Occipital lobe (tissue), 2 donors: ENCODE results near the gene PALB2. TPM values are rescaled to one million over a fixed set of nuclear protein-coding genes. Genes with fewer than 3 reads are reported as not detected.
"Not testable (repeated sequence)": the region's sequence is repeated elsewhere in the genome, so short reads cannot be mapped to it uniquely, and the experiment has no call there.

ENCODE experiments used
- DNase-seq: peaks from one replicate; lab custom pipeline; 2025; lab: John Stamatoyannopoulos, UW
- total RNA-seq: library from RNA; depleted of rRNA; stranded (reverse); fragments of >200 nt; gene quantifications from one replicate; pipeline ENCODE4 v1.2.3, GENCODE V29; 2014

Gene PALB2
- total RNA-seq, 1 donor from 2014 or later, result 12.0 TPM

DNA sequence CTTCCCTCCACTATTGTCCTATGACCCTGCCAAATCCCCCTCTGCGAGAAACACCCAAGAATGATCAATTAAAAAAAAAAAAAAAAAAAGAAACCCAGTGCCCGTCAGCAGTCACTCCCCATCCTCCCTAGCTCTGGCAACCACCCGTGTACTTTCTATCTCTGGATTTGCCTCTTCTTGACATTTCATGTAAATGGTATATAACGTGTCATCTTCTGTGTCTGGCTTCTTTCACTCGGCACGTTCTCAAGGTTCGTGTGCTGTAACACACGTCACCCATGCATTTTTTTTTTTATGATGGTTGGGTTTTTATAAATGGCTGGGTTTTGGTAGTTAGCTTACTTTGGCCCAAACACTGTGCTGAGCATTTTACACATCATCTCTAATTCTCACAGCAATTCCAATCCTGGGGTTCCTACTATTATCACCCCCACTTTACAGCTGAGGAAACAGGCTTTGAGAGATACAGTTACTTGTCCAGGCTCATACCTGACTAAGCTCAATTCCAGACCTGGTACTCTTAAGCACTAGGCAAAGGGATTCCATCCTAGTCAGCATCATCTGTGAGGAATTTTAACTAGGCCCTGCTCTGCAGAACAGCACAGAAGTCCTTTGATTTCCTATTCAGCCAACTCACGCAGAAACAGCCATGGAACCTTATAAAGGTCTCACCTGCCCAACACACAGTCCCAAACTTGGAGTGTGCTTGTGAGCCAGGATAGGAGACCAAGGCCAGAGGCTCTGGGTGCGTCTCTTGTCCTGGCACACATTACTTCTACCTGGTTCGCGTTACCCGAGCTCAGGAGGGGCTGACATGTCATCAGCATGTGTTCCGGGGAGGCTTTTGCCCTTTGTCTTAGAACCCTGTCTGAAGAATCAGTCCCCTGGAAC, 56.7 kb downstream of the PALB2 start:
- no peak for DNase-seq

DNA sequence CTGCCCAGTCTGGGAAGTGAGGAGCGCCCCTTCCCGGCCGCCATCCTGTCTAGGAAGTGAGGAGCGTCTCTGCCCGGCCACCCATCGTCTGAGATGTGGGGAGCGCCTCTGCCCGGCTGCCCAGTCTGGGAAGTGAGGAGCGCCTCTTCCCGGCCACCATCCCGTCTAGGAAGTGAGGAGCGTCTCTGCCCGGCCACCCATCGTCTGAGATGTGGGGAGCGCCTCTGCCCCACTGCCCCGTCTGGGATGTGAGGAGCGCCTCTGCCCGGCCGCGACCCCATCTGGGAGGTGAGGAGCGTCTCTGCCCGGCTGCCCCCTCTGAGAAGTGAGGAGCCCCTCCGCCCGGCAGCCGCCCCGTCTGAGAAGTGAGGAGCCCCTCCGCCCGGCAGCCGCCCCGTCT, 57.8 kb downstream of the PALB2 start:
- DNase-seq, result not testable (repeated sequence)

DNA sequence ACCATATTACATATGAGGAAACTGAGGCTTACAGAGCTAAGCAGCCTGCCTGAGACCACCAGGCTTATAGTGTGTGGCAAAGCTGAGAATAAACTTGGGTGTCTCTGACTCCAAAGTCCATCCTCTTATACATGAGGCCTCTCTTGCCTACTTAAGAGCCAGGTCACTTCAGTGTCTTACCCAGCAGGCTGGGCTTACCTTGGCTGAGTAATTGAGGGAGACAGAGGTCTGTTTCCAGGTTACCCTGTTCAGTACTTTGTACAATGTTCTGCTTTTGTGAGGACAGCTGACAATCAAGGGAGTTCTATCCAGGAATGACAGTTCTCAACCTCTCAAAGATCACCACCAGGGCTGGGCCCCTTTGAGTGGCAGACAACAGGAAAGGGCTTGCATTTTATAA, 59.3 kb downstream of the PALB2 start:
- no peak for DNase-seq

DNA sequence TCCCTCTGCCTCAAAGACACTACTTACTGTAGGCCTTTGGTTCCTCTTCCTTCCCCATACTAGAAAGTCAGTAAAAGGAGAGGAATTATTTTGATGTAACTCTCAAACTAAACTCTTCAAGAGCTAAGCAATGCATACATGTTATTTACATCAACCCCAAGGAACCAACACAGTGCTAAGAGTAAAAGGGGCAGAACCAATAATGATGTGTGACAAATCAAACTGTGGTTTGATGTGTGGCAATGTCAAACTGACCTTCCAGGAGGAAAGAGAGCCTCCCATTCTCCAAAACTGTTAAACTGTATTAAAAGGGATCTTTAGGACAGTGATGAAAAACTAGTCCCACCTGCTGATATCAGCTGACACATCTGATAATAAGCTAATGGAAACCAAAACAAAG, 60.7 kb downstream of the PALB2 start:
- no peak for DNase-seq

DNA sequence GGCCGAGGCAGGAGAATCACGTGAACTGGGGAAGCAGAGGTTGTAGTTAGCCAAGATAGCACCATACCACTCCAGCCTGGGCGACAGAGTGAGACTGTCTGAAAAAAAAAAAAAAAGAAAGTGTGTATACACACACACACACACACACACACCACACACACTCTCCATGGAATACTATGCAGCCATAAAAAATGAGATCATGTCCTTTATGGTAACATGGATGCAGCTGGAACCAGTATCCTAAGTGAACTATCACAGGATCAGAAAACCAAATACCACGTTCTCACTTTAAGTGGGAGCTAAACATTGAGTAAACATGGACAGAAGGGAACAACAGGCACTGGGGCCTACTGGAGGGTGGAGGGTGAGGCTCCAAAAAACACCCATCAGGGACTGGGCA, 61.7 kb downstream of the PALB2 start:
- DNase-seq, result no peak

DNA sequence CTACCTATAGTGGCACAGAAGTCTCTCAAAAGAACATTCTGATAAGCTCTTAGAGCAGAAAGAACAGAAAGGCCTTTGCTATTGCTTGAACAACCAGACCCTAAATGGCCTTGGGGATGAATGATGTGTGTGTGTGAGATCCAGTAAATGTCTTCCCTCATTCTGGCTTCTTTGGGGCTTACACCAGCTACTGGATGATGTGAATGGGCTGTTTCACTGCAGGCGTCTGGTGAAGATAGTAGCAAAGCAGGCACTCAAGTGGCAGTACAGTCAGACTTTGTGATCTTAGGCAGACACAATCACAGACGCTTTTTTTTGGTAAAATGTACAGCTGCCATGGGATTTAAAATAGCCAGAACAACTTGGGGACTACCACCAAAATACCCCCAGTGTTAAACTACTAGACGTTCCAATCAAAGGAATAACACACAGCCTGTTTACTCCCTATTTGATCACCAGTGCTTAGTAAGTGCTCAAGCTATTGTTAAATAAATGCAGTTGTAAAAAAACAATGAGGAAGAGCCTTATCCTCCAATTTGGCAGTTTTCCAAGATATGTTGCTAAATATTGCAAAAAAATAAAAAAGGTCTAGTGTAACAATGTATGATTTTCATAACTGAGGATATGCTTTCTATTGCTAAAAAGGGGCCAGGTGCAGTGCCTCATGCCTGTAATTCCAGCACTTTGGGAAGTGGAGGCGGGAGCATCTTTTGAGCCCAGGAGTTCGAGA, 62.8 kb downstream of the PALB2 start:
- DNase-seq, result no peak

DNA sequence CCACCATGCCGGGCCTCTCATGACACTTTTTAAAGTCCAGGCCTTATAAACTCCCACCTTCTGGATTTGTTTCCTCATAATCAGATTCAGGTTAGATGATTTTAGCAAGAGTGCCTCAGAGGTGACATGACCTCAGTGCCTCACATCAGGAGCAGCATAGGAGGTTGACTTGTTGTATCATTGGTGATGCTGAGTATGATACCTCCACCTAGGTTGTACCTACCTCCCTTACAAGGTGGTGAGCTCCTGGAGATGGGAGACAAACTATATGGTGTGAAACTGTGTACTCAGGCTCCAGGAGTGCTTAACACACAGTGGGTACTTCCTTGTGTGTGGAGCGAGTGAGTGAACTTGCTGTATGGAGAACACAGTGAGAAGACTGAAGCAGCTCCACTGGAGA, 63.6 kb downstream of the PALB2 start:
- DNase-seq, result no peak

DNA sequence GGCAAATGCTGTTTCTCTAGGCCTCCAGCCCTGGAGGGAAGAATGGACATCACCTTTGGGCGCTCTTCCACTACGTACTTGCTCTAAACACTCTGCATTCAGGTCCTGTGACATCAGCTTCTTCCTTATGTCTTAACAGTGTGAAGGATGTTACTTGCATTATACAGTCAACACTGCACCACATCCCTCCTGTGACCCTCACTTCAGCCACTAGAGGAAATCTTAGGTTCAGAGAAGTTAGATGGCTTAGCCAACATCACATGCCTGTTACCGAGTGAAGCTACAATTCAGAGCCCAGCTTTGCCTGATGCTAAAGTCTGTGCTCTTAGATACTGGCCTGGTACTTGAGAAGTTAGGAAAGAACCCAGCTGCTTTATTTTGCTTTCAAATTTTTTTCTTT, 65.3 kb downstream of the PALB2 start:
- no peak for DNase-seq

DNA sequence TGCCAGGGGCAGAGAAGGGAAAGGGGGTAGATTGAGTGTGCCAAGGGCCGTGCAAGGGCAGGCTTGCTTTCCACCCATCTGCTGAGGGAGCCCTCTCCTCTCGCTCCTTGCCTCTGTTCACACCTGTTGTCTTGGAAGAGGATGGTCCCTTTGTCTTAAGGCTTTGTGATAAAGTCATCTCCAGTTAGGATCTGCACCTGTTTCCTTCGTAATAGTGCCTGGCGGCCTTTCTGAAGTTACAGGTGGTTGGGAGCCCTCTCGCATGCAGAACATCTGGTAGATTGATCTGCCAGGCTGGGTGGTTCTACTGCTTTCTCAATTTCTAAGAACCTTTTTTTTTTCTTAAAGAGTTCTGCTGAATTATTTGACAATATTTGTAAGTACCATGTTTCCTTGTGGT, 67.3 kb downstream of the PALB2 start:
- no peak for DNase-seq

DNA sequence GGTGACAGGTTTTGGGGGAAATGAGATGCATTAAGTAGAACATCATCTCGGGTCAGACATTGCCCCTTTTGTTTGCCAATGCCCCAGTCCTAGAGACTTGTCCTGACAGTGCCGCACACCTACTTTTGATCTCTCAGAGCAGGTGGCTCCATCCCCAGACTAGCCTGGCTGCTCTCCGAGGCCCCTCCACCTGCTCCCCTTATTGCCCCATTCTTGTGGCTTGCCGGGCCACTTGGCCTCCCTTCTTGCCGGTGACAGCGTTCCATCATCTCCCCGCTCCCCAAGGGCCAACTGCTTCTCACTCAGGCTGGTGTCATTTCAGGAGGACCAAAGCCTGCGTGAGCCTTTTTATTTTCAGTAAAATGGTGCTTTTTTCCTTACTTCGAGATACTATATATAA, 68.7 kb downstream of the PALB2 start:
- DNase-seq, result no peak

DNA sequence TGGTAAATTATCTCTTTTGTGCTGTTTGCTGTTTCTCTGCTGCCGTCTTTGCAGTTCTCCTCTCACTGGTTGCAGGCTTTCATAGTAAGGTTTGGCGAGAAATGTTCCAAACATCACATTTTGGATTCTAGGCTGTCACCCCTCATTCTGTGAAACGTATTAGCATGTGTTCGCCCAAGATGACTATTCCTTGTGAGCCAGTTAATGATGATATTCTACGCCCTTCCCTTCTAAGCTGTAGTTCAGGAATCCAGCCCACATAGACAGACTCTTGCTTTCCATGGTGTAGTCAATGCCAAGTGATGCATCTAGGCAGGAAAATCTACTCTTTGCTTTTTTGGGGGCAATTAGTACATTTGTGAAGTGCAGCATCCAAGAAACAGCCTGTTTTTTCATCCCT, 69.2 kb downstream of the PALB2 start:
- DNase-seq, result no peak

DNA sequence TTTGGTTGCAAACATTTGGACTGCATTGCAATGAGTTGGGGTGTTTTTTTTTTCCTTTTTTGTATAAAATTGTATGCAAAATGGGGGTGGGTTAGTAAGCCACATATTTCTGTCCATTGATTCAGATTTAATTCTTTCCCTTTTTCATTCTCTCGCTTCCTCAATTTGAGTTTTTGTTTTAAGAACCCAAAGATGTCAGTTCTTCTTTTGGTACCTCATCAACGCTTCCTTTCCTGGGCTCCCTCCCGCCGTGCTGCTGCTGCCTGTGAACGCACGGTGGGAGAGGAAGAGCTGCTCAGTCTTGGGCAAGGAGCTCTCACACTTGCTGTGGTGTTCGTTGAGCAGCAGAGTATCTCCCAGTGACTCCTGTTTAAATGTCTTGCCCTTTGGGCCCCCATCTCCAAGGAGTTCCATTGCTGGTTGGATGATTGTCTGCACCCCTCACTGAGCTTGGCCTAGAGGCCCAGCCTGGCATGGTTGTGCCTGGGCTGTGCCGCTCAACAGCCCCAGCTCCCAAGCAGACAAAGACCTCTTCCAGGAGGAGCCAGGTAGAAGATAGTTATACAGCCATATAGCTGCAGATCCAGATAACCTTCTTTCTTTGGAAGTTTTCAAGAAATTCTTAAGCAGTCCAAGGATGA, 70.0 kb downstream of the PALB2 start:
- DNase-seq, result no peak

DNA sequence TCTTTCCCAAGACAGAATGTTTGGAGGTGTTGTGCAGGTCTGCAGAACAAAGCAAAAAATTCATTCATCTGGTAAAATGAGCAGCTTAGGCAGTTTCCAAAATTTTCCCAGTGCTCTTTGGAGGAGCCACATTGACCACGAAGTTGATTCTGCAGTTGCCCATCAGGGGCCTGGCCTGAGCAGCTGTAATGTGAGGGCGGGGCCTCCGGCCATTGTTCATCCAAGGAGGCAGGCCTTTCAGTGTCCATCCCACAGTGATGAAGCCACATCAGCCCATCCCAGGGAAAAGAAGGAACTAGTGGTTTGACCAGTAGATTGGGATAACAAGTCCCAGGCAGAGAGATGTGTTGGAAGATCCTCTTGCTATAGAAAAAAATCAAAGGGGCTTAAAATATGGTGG, 73.5 kb downstream of the PALB2 start:
- DNase-seq, result no peak

DNA sequence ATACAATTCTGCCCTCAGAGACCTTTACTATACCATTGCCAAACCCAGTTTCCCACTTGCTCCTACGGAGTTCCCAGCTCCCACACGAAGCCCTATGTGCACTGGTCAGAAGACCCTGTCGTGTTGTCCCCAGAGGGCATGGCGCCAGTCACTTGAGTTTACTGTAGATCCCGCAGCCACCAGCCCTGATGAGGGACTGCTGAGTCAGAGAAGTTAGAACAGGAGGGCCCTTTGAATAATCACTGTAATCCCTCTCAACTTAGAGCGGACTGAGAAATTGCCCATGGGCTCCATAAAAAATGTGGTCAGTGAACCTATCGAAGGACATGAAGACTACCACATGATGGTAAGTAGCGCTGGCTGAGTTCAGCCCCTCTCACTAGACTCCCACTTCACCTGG, 74.4 kb downstream of the PALB2 start:
- DNase-seq, result no peak

DNA sequence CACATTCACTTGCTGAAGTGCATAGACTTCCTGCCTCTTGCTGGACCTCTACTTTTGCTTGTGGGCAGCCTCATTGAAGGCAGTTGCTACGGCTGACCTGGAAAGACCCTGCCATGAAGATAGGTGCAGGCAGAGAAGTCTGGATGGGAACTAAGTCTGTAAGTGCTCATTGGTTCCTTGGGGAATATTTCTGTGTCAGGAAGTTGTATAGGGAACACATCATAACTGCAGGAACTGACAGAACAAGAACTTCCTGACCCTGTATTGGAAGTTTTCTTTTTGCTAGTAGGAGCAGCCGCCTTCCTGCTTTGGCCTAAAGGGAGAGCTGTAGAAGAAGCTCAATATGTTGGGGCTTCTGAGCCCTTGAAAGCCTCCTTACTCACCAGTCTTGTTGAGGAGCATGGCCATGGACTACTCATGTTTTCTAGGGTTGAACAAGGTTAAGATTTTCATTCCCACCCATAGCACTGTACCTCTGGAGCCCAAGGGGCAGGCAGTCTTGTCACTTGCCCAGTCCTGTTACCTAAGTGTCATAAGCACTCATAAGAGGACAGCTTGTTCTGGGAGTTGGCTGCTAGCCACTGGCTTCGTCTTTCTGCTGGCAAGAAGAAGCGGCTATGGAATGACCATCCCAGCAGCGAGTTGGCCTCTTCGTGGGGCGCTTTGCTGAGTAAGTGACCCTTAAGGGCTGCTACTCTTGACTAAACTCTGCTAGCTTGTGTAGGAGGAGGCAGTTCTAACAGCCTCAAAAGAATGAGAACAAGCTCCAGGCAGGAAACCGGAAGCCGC, 76.3 kb downstream of the PALB2 start:
- DNase-seq, result no peak

DNA sequence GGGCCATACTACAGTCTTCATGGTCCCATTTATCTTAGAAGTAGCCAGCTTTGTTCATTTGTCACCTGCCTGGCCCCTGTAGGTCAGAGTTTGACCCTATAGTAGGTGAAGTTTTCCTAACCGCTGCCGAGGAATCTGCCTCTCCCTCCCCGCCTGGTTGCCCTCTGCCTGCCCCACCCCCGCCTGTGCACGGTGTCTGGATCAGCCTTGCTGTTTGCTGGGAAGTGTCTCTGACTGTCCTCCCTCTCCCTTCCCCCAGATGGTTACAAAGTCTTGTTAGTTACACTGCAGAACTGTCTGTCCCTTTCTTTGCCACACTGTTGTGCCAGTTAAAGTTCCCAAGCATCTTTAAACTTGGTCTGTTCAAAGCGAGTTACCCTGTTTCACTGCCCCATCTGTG, 77.9 kb downstream of the PALB2 start:
- no peak for DNase-seq

DNA sequence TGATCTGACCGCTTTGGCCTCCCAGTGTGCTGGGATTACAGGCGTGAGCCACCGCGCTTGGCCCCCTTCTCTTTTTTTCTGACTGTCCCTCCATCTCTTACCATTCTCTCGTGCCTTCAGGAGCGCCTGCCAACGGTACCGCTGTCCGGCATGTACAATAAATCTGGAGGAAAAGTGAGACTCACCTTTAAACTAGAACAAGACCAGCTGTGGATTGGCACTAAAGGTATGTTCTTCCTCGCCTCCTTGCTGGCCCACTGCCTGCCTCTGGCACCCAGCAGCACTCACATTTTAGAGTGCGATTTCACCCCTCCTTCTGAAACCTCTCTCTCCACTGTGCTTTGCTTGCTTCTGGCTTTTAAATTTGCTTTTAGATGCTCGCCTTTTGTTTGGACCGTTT, 78.6 kb downstream of the PALB2 start:
- no peak for DNase-seq

DNA sequence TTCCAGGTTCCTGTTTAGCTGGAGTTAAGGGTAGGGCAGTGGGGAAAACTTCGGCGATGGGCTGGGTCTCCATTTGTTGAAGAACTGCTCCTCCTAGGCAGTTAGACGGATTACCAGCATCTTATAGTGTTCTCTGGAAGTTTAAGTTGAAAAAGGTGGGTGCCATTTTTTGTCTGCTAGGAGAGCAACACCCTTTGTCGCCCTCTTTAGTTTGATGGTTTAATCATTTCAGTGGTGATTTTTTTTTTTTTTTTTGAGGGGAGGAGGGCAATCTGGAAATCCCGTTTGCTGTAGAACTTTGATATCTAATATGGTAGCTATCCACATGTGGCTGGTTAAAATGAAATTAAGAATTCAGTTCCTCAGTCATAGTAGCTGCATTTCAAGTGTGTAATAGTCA, 79.5 kb downstream of the PALB2 start:
- no peak for DNase-seq

DNA sequence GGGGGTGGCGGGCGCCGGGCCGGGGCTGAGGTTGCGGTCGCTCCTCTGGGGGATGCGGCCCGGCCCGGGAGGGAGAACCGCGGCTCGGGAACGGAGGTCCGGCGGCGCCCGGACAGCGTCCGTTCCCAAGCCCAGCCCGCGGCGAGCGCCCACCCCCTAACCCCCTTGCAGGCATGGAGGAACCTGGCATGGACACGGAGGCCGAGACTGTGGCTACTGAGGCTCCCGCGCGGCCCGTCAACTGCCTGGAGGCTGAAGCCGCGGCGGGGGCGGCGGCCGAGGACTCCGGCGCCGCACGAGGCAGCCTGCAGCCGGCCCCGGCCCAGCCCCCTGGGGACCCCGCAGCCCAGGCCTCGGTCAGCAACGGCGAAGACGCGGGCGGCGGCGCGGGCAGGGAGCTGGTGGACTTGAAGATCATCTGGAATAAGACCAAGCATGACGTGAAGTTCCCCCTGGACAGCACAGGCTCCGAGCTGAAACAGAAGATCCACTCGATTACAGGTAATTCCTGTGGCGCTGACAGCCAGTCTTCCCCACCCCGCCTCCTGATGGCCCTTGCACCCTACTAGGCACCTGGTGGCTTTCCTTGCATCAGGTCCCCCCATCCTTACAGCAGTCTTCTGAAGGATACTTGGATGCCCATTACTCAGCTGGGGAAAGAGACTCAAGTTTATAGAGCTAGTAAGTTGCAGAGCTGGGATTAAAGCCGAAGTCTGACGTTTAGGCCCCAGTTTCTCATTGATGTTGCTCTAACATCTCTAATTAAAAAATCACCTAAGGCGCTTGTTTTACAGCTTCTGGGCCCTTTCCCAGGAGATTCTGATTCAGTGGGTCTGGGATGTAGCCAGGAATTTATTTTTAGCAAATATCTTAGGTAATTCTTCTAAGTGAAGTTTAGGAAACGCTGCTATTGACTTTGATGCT, 83.1 kb downstream of the PALB2 start:
- no peak for DNase-seq
